ES-I3 (cell line): ENCODE results near the gene PARVG.
"Not testable (repeated sequence)": the region's sequence is repeated elsewhere in the genome, so short reads cannot be mapped to it uniquely, and the experiment has no call there.

Source experiments
- H3K36me3 ChIP-seq: 2 replicates; pipeline ENCODE4 v1.6.1; 2013; ENCODE audit warnings: mild to moderate bottlenecking, low read length, control low read depth, moderate library complexity; ENCODE audit not compliant: insufficient read depth
- H3K4me1 ChIP-seq: 2 replicates; pipeline ENCODE4 v1.6.1; 2013; ENCODE audit warnings: mild to moderate bottlenecking, control low read depth, low read length; ENCODE audit not compliant: insufficient read depth
- H3K9ac ChIP-seq: 2 replicates; pipeline ENCODE4 v1.6.1; 2013; ENCODE audit warnings: low read depth, mild to moderate bottlenecking, low read length, moderate library complexity
- H3K9me3 ChIP-seq: 2 replicates; pipeline ENCODE4 v1.6.1; 2013; ENCODE audit warnings: mild to moderate bottlenecking, low read length, moderate library complexity; ENCODE audit not compliant: control insufficient read depth, insufficient read depth

Gene PARVG

GRCh38 chr22:44229809-44230208 is 49.1 kb downstream of the PARVG start:
- Histone ChIP-seq H3K4me1 (no peaks in the 10 kb centered on the region), H3K9me3 (no peaks in the 10 kb centered on the region; the same call in none of the 2 replicates), H3K9ac (no peak overlapping the region), H3K36me3 (no peaks in the 10 kb centered on the region)

GRCh38 chr22:44231233-44231632 is 50.5 kb downstream of the PARVG start:
- H3K9ac ChIP-seq = no peak overlapping the region

GRCh38 chr22:44234372-44234771 is 53.6 kb downstream of the PARVG start:
- not testable (repeated sequence) for H3K9ac ChIP-seq, H3K36me3 ChIP-seq, H3K9me3 ChIP-seq, H3K4me1 ChIP-seq

More at GRCh38 chr22:44231233-44231632, 50.5 kb downstream of the PARVG start:
- Histone ChIP-seq H3K4me1 (no peaks in the 10 kb centered on the region), H3K9me3 (no peaks in the 10 kb centered on the region; the same call in none of the 2 replicates), H3K36me3 (no peaks in the 10 kb centered on the region)

GRCh38 chr22:44237290-44237689 is 56.6 kb downstream of the PARVG start:
- H3K9ac ChIP-seq = no peak overlapping the region
- no peaks in the 10 kb centered on the region for H3K36me3 ChIP-seq
- H3K9me3 ChIP-seq = no peaks in the 10 kb centered on the region
- H3K4me1 ChIP-seq = no peaks in the 10 kb centered on the region

GRCh38 chr22:44241121-44241520 is 60.4 kb downstream of the PARVG start:
- H3K4me1 ChIP-seq, H3K9ac ChIP-seq, H3K36me3 ChIP-seq, H3K9me3 ChIP-seq: not testable (repeated sequence)

- no peaks in the 10 kb centered on the region for H3K9me3 ChIP-seq
- H3K36me3 ChIP-seq = no peaks in the 10 kb centered on the region
- H3K9ac ChIP-seq = no peak overlapping the region
Observed at GRCh38 chr22:44242946-44243724, 62.4 kb downstream of the PARVG start.

GRCh38 chr22:44243761-44244160 is 63.0 kb downstream of the PARVG start:
- Histone ChIP-seq H3K4me1 (no peaks in the 10 kb centered on the region), H3K9me3 (no peaks in the 10 kb centered on the region), H3K9ac (no peak overlapping the region), H3K36me3 (no peaks in the 10 kb centered on the region)

More at GRCh38 chr22:44242946-44243724, 62.4 kb downstream of the PARVG start:
- H3K4me1 ChIP-seq = no peaks in the 10 kb centered on the region

GRCh38 chr22:44244265-44244822 is 63.6 kb downstream of the PARVG start:
- H3K4me1 ChIP-seq = no peaks in the 10 kb centered on the region
- no peaks in the 10 kb centered on the region for H3K36me3 ChIP-seq
- no peaks in the 10 kb centered on the region for H3K9me3 ChIP-seq
- H3K9ac ChIP-seq = no peak overlapping the region

GRCh38 chr22:44245438-44245837 is 64.7 kb downstream of the PARVG start:
- no peak overlapping the region for H3K9ac ChIP-seq
- H3K4me1 ChIP-seq = no peaks in the 10 kb centered on the region
- peaks cover 6% of the 10 kb centered on the region; the same call in 1 of the 2 replicates for H3K9me3 ChIP-seq
- no peaks in the 10 kb centered on the region for H3K36me3 ChIP-seq

GRCh38 chr22:44245867-44246266 is 65.1 kb downstream of the PARVG start:
- H3K9ac ChIP-seq = no peak overlapping the region
- no peaks in the 10 kb centered on the region for H3K4me1 ChIP-seq
- peaks cover 7% of the 10 kb centered on the region; the same call in 1 of the 2 replicates for H3K9me3 ChIP-seq
- no peaks in the 10 kb centered on the region for H3K36me3 ChIP-seq

GRCh38 chr22:44246615-44247326 is 66.0 kb downstream of the PARVG start:
- H3K9me3 ChIP-seq = peaks cover 7% of the 10 kb centered on the region; the same call in 1 of the 2 replicates
- H3K9ac ChIP-seq = no peak overlapping the region
- H3K4me1 ChIP-seq = no peaks in the 10 kb centered on the region
- H3K36me3 ChIP-seq = no peaks in the 10 kb centered on the region

- Histone ChIP-seq H3K9ac (no peak overlapping the region), H3K4me1 (no peaks in the 10 kb centered on the region), H3K36me3 (no peaks in the 10 kb centered on the region), H3K9me3 (peaks cover 7% of the 10 kb centered on the region; the same call in 1 of the 2 replicates)
Observed at GRCh38 chr22:44247346-44247745, 66.6 kb downstream of the PARVG start.

- H3K36me3 ChIP-seq = no peaks in the 10 kb centered on the region
- no peaks in the 10 kb centered on the region for H3K4me1 ChIP-seq
- peaks cover 7% of the 10 kb centered on the region; the same call in 1 of the 2 replicates for H3K9me3 ChIP-seq
- H3K9ac ChIP-seq = no peak overlapping the region
Observed at GRCh38 chr22:44247923-44248892, 67.5 kb downstream of the PARVG start.

GRCh38 chr22:44248926-44249325 is 68.2 kb downstream of the PARVG start:
- Histone ChIP-seq H3K4me1 (no peaks in the 10 kb centered on the region), H3K9ac (no peak overlapping the region), H3K36me3 (no peaks in the 10 kb centered on the region), H3K9me3 (peaks cover 7% of the 10 kb centered on the region; the same call in 1 of the 2 replicates)
